Lower lobe of right lung (tissue), 2 donors: ENCODE measurements around the gene RAB1A. TPM values are rescaled to one million over a fixed set of nuclear protein-coding genes. Genes with fewer than 3 reads are reported as not detected.
A peak's percentile ranks its signal among the peaks of the same experiment; 100 is the strongest.

ENCODE experiments used
- ATAC-seq, 2 donors: fragments of 200-7000 bp; cut with Tn5 transposase; one replicate each; pipeline ENCODE4 v1.9.1; 2020 to 2022; ENCODE audit warnings: mild to moderate bottlenecking in 2 of 2, moderate library complexity in 2 of 2
- DNase-seq: peaks from one replicate; pipeline ENCODE4 v3.0.0-alpha.2; 2020
- H3K27ac ChIP-seq: fragments of 200-600 bp; one replicate; pipeline ENCODE4 v1.8.0; 2022
- H3K27me3 ChIP-seq: fragments of 200-600 bp; one replicate; pipeline ENCODE4 v1.8.0; 2022; ENCODE audit warnings: low read depth
- H3K36me3 ChIP-seq: fragments of 200-600 bp; one replicate; pipeline ENCODE4 v1.8.0; 2022; ENCODE audit warnings: mild to moderate bottlenecking
- H3K4me1 ChIP-seq: fragments of 200-600 bp; one replicate; pipeline ENCODE4 v1.8.0; 2022
- H3K4me3 ChIP-seq: fragments of 200-600 bp; one replicate; pipeline ENCODE4 v1.8.0; 2022; ENCODE audit warnings: mild to moderate bottlenecking
- H3K9me3 ChIP-seq: fragments of 200-600 bp; one replicate; pipeline ENCODE4 v1.8.0; 2022
- intact Hi-C: fragments of 100-400 bp; cut with DNase I; formaldehyde crosslinking; loops from one replicate; pipeline ENCODE4 v1.11.0; 2022
- total RNA-seq: library from RNA; stranded (reverse); fragmentation: NEBNext Ultra II Directional; extraction: Animal tissue kit (Norgen Biotek cat#: 25700); gene quantifications from one replicate; pipeline ENCODE4 v1.2.1, GENCODE V29; 2021
- TF ChIP-seq, protein P1 (sequence below): fragments of 200-600 bp; IDR thresholded peaks from one replicate; pipeline ENCODE4 v1.8.0; 2022; ENCODE audit warnings: antibody characterized with exemption, mild to moderate bottlenecking
- donor health status: DM: no; HTN: yes; CAD: no; lungs with severe emphysema.

Gene RAB1A
- total RNA-seq, 1 donor from 2014 or later: 145 TPM

DNA sequence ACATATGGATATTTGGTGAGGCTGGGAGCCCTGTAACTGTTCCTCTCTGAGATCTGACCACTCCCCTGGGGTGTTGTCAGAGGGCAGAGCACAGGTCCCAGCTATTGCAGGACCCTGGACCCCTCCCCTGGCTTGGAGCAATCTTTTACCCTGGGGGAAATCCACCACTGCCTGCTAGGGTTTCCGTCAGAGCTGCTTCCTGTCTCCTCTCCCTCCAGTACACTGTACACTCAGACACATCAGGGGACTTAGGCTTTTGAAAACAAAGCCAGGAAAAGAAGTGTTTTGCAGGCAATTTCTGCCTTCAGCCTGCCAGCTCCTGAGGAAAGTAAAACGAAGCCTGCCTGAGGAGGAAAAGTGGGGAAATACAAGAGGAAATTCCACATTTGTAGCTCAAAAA is 86.9 kb downstream of the RAB1A start:
- TF ChIP-seq, protein P1, sequence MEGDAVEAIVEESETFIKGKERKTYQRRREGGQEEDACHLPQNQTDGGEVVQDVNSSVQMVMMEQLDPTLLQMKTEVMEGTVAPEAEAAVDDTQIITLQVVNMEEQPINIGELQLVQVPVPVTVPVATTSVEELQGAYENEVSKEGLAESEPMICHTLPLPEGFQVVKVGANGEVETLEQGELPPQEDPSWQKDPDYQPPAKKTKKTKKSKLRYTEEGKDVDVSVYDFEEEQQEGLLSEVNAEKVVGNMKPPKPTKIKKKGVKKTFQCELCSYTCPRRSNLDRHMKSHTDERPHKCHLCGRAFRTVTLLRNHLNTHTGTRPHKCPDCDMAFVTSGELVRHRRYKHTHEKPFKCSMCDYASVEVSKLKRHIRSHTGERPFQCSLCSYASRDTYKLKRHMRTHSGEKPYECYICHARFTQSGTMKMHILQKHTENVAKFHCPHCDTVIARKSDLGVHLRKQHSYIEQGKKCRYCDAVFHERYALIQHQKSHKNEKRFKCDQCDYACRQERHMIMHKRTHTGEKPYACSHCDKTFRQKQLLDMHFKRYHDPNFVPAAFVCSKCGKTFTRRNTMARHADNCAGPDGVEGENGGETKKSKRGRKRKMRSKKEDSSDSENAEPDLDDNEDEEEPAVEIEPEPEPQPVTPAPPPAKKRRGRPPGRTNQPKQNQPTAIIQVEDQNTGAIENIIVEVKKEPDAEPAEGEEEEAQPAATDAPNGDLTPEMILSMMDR: no peak
- Histone ChIP-seq H3K4me1 (no peaks in the 10 kb centered on the region), H3K36me3 (no peaks in the 10 kb centered on the region), H3K9me3 (peaks cover 11% of the 10 kb centered on the region), H3K4me3 (no peak overlapping the region), H3K27ac (peak overlapping the region; percentile 15), H3K27me3 (no peaks in the 10 kb centered on the region)
- ATAC-seq (no peak), DNase-seq (no peak)
- intact Hi-C loops: loop anchor here (5.0 kb wide), 1 partner anchor 126 kb away; no protein-coding TSS in a partner anchor

DNA sequence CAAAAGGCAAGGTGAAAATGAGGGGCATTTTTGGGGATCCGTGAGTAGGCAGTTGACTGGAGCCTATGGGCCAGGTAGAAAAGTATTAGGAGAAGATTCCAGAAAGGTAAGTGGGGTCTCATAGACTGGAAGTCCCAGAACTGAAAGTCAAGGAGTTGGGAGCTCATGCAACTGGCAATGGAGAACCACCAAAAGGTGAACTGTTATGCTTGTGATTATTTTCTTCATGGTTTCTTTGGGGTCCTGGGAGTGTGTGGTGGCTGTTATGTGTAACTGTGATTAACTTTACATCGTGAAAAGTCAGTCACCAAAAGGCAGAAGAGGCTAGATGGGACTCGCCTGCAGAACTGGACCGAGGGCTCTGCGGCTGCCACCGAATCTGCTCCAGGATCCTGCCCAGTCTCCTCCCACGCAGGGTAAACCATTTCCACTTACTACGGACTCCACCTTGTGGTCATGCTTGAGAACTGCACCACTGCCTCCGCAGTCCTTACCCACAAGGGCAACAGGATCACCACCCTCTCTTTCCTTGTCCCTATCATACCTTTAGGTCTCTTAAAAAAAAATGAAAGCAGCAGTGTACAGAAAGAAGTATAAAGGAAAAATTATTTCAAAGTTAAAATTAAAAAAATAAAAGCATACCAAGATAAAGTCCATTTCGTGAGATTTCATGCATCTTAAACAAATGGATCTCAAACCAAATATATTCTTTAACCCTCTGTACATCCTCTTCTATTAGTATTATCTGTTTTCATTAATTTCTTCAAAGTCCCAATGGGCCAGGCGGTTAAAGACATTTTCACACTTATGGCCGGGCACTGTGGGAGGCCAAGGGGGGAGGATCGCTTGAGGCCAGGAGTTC is 89.3 kb downstream of the RAB1A start:
- intact Hi-C loops: loop anchor here (5.0 kb wide), 1 partner anchor 123 kb away; no protein-coding TSS in a partner anchor
- Histone ChIP-seq H3K36me3 (no peaks in the 10 kb centered on the region), H3K4me3 (peak overlapping the region; percentile 27), H3K9me3 (peaks cover 11% of the 10 kb centered on the region), H3K4me1 (no peaks in the 10 kb centered on the region), H3K27ac (no peak overlapping the region), H3K27me3 (no peaks in the 10 kb centered on the region)
- DNase-seq (peak; percentile 86), ATAC-seq (peak; percentile 97 to 98)
- TF ChIP-seq, protein P1: peak; percentile 97

DNA sequence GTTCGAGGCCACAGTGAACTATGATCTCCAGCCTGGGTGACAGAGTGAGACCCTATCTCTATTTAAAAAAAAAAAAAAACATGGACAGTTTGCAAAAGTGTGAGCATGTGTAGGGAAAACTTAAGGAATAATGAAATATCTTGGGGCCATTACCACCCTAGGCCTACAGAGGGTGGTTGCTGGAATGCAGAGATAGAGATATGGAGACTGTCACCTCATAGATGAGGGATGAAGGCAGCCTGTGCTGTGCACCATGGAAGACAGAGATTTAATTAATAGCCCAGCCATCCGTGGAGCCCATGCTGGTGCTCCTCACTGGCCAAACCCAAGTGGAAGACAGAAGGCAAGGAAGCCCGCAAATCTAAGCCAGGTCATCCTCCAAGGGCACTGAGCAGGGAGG is 90.3 kb downstream of the RAB1A start:
- Histone ChIP-seq H3K27ac (no peak overlapping the region), H3K27me3 (no peaks in the 10 kb centered on the region), H3K36me3 (no peaks in the 10 kb centered on the region), H3K9me3 (peaks cover 11% of the 10 kb centered on the region), H3K4me3 (no peak overlapping the region), H3K4me1 (no peaks in the 10 kb centered on the region)
- intact Hi-C loops: loop anchor here (5.0 kb wide), 1 partner anchor 122 kb away; no protein-coding TSS in a partner anchor
- TF ChIP-seq, protein P1: no peak
- ATAC-seq: no peak
- DNase-seq: no peak

DNA sequence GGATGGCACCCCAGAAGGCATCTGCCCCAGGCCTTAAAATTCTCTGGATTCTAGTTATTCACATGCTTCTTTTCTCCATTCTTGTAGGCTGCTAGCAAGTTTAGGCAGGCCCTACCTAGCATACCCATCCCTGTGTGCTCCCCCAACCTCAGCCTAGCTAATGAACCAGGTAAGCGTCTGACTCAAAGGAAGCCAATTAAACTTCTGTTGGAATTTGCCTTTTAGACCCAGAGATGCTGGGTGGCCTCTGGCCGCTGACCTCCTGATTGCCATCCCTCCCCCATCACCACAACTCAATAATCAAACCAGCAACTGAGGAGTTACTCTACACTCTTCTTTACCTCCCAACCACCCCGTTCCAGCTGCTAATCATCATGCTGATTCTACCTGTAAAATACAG is 92.7 kb downstream of the RAB1A start:
- H3K4me3 ChIP-seq: no peak overlapping the region
- H3K27me3 ChIP-seq: no peaks in the 10 kb centered on the region
- TF ChIP-seq, protein P1: no peak
- DNase-seq: no peak
- peaks cover 3% of the 10 kb centered on the region for H3K4me1 ChIP-seq
- ATAC-seq: no peak
- no peaks in the 10 kb centered on the region for H3K36me3 ChIP-seq
- intact Hi-C loops: no loop called here
- H3K9me3 ChIP-seq: no peaks in the 10 kb centered on the region
- H3K27ac ChIP-seq: no peak overlapping the region

Other genes with a start within 250 kb of the RAB1A start
- 9.7 TPM for gene SLC1A4, start 140.7 kb downstream of the RAB1A start, total RNA-seq
- 12.6 TPM for gene CEP68, start 73.7 kb downstream of the RAB1A start, total RNA-seq
- 279 TPM for gene ACTR2, start 97.7 kb upstream of the RAB1A start, total RNA-seq